Cardiac muscle cell (in vitro differentiated cells and primary cell): ENCODE results near the gene EZH2. TPM values are rescaled to one million over a fixed set of nuclear protein-coding genes. Genes with fewer than 3 reads are reported as not detected.

Source experiments
- DNase-seq, 2 donors: peaks; one replicate each; pipeline versions ENCODE4 v3.0.0 to v3.0.0-alpha.2; 2010 to 2017; ENCODE audit warnings: low read depth in 1 of 2, low spot score in 1 of 2
- H3K27ac ChIP-seq: fragments of 200-600 bp; sonication (generic); 2 replicates; pipeline ENCODE4 v1.5.1; 2016
- H3K27me3 ChIP-seq: fragments of 200-600 bp; sonication (generic); 2 replicates; pipeline ENCODE4 v1.6.0; 2016; ENCODE audit warnings: control low read depth
- H3K36me3 ChIP-seq: fragments of 200-600 bp; sonication (generic); 2 replicates; pipeline ENCODE4 v1.5.1; 2016; ENCODE audit warnings: control low read depth
- H3K4me1 ChIP-seq: fragments of 200-600 bp; sonication (generic); 2 replicates; pipeline ENCODE4 v1.8.1; 2017; ENCODE audit warnings: low read depth, mild to moderate bottlenecking, mixed run types
- H3K4me3 ChIP-seq: fragments of 200-600 bp; sonication (generic); 2 replicates; pipeline ENCODE4 v1.5.1; 2016; ENCODE audit warnings: mild to moderate bottlenecking
- H3K9me3 ChIP-seq: fragments of 200-600 bp; sonication (generic); 2 replicates; pipeline ENCODE4 v1.5.1; 2017; ENCODE audit warnings: low read depth, mild to moderate bottlenecking, control low read depth
- polyA plus RNA-seq: library from polyadenylated mRNA; unstranded; fragments of >200 nt; fragmentation: Nextera tagmentation; extraction: Ambion mirVana; gene quantifications from 2 replicates; pipeline ENCODE4 v1.2.1, GENCODE V29; 2016
- total RNA-seq: library from RNA; depleted of rRNA; stranded (reverse); fragments of >200 nt; gene quantifications from 2 replicates; pipeline ENCODE4 v1.2.3, GENCODE V29; 2016
- TF ChIP-seq, protein P1 (sequence below): IDR thresholded peaks from 2 replicates; pipeline ENCODE4 v1.5.1; 2012; ENCODE audit warnings: low read depth, mild to moderate bottlenecking, low read length

Gene EZH2
- total and polyA plus RNA-seq, 2 experiments from 2014 or later = 18.7 to 28.4 TPM

DNA sequence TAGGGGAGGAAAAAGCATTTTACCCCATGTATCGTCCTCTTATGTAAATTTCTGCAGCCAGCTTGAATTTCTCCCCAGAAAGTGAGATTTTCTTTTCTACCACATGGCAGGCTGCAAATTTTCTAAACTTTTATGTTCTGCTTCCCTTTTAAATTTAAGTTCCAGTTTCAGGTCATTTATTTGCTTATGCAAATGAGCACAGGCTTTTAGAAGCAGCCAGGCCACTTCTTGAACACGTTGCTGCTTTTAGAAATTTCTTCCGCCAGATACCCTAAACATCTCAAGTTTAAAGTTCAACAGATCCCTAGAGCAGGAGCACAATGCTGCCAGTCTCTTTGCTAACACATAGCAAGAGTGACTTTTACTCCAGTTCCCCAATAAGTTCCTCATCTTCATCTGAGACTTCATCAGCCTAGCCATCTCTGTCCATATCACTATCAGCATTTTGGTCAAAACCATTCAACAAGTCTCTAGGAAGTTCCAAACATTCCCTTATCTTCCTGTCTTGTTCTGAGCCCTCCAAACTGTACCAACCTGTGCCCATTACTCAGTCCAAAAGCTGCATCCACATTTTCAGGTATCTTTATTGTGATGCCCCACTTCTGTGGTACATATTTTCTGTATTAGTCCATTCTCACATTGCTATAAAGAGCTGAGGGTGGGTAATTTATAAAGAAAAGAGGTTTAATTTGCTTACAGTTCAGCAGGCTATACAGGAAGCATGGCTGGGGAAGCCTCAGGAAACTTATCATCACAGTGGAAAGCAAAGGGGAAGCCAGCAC lies 16.3 kb downstream of the EZH2 start:
- Histone ChIP-seq H3K9me3 (no peaks in the 10 kb centered on the region), H3K4me1 (peaks cover 11% of the 10 kb centered on the region), H3K27me3 (no peaks in the 10 kb centered on the region), H3K4me3 (no peak overlapping the region), H3K36me3 (no peaks in the 10 kb centered on the region), H3K27ac (no peak overlapping the region)
- TF ChIP-seq, protein P1, sequence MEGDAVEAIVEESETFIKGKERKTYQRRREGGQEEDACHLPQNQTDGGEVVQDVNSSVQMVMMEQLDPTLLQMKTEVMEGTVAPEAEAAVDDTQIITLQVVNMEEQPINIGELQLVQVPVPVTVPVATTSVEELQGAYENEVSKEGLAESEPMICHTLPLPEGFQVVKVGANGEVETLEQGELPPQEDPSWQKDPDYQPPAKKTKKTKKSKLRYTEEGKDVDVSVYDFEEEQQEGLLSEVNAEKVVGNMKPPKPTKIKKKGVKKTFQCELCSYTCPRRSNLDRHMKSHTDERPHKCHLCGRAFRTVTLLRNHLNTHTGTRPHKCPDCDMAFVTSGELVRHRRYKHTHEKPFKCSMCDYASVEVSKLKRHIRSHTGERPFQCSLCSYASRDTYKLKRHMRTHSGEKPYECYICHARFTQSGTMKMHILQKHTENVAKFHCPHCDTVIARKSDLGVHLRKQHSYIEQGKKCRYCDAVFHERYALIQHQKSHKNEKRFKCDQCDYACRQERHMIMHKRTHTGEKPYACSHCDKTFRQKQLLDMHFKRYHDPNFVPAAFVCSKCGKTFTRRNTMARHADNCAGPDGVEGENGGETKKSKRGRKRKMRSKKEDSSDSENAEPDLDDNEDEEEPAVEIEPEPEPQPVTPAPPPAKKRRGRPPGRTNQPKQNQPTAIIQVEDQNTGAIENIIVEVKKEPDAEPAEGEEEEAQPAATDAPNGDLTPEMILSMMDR = no peak
- no peak for DNase-seq

DNA sequence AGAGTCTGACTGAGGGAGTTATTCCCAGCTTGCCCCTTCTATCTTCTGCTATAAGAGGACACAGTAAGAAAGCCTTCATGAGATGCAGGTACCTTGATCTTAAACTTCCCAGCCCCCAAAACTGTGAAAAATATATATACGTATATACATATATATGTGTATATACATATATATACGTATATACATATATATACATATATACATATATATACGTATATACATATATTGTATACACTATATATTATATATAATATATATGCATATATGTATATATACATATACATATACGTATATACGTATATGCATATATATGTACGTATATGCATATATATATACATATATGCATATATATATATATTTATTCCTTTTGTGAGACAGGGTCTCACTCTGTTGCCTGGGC lies 17.7 kb downstream of the EZH2 start:
- Histone ChIP-seq H3K9me3 (no peaks in the 10 kb centered on the region), H3K4me3 (no peak overlapping the region), H3K36me3 (no peaks in the 10 kb centered on the region), H3K4me1 (peaks cover 11% of the 10 kb centered on the region), H3K27me3 (no peaks in the 10 kb centered on the region), H3K27ac (no peak overlapping the region)
- DNase-seq = no peak
- TF ChIP-seq, protein P1 = no peak

DNA sequence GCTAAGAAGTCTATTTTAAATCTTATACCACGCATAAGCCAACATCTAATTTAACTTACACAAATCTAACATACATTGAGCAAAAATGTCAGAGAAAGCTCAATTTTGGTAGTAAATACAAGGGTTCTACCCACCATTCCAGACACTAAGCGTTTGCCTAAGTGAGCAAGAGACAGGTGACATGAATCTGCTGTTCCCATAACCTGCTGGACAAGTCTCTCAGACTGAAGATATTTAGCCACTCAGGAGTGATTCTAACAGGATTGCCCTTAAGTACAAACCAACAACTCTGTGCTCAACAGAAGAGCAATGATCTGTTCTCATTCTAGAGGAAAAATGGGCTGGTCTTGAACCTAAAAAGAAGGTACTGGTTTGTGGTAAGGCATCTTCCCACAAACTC lies 18.8 kb downstream of the EZH2 start:
- TF ChIP-seq, protein P1 = no peak
- no peak overlapping the region for H3K4me3 ChIP-seq

DNA sequence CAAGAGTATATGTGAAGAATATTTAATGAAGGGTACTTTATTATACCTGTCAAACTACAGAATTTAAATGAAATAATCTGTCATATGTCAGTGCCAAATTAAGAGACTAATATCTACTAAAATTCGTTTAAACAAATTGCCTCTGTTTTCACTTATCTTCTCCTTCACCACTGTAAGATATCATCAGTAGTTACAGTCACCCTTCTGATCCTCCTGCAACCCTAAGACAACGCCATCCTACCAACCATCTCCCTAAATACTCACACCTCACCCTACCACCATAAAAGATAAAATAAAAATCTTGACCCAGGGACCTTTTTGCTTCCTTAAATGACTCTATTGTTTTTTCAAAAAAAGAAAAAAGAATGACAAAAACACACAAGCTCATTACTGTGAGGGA lies 20.8 kb downstream of the EZH2 start:
- H3K4me1 ChIP-seq = peaks cover 15% of the 10 kb centered on the region
- peak overlapping the region; percentile 64 for H3K27ac ChIP-seq
- TF ChIP-seq, protein P1 = no peak

More for the DNA sequence above, 18.8 kb downstream of the EZH2 start:
- Histone ChIP-seq H3K36me3 (no peaks in the 10 kb centered on the region), H3K9me3 (no peaks in the 10 kb centered on the region), H3K27me3 (no peaks in the 10 kb centered on the region), H3K4me1 (peaks cover 15% of the 10 kb centered on the region), H3K27ac (peak overlapping the region; percentile 32)
- DNase-seq = no peak

DNA sequence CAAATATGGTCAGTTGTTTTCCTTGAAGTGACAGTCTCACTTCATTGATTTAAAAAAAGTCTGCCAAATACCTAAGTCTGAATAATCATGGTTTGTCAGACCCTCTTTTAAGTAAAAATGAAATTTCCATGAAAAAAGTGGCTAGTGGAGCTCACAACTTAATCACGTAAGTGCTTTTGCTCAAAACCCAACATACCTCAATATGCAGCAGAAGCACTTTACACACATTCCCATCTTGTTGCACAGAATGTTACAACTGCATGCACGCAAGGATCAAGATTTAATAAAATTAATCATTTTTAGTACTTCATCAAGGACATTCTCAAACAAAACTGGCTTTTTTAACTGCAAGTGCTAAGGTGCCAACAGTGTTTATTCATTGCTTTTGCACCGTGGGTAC lies 21.6 kb downstream of the EZH2 start:
- H3K4me3 ChIP-seq = no peak overlapping the region
- H3K9me3 ChIP-seq = no peaks in the 10 kb centered on the region
- H3K4me1 ChIP-seq = peaks cover 15% of the 10 kb centered on the region
- no peaks in the 10 kb centered on the region for H3K36me3 ChIP-seq
- no peaks in the 10 kb centered on the region for H3K27me3 ChIP-seq
- TF ChIP-seq, protein P1 = no peak
- no peak for DNase-seq
- no peak overlapping the region for H3K27ac ChIP-seq

More for the DNA sequence above, 20.8 kb downstream of the EZH2 start:
- no peak for DNase-seq
- no peaks in the 10 kb centered on the region for H3K36me3 ChIP-seq
- no peak overlapping the region for H3K4me3 ChIP-seq
- no peaks in the 10 kb centered on the region for H3K9me3 ChIP-seq
- no peaks in the 10 kb centered on the region for H3K27me3 ChIP-seq
